Measurements from ENCODE around the gene NOC2L. TPM values are rescaled to one million over a fixed set of nuclear protein-coding genes. Genes with fewer than 3 reads are reported as not detected.

The NOC2L gene
- total and polyA plus RNA-seq, 2 experiments from 2014 or later, result 95.4 to 119 TPM

GRCh38 chr1:944341-945325 lies 14.4 kb downstream of the NOC2L start:
- Histone ChIP-seq H3K9me3 (ENCODE audit: low read depth) (no peaks in the 10 kb centered on the region), H3K4me3 (no peak overlapping the region), H3K4me1 (ENCODE audit: low read depth) (peaks cover 18% of the 10 kb centered on the region), H3K36me3 (peaks cover 9% of the 10 kb centered on the region), H3K27ac (no peak overlapping the region), H3K27me3 (peaks cover 25% of the 10 kb centered on the region)
- TF ChIP-seq CTCF (IDR thresholded peaks at IDR 0.05; ENCODE audit: low read depth, low read length), result no peak
- peak in 1 of 2 donors; percentile 93 for DNase-seq (ENCODE audit: low read depth in 1 of 2, low spot score in 1 of 2)

- DNase-seq (ENCODE audit: low read depth in 1 of 2, low spot score in 1 of 2), result no peak
- no peak overlapping the region for H3K27ac ChIP-seq
- H3K4me3 ChIP-seq, result no peak overlapping the region
- TF ChIP-seq CTCF (IDR thresholded peaks at IDR 0.05; ENCODE audit: low read depth, low read length), result no peak
- no peaks in the 10 kb centered on the region for H3K9me3 ChIP-seq (ENCODE audit: low read depth)
- H3K4me1 ChIP-seq (ENCODE audit: low read depth), result peaks cover 18% of the 10 kb centered on the region
- H3K27me3 ChIP-seq, result peaks cover 25% of the 10 kb centered on the region
- H3K36me3 ChIP-seq, result peaks cover 5% of the 10 kb centered on the region
These were observed 15.3 kb downstream of the NOC2L start for GRCh38 chr1:943545-944340.

- no peak for TF ChIP-seq CTCF (IDR thresholded peaks at IDR 0.05; ENCODE audit: low read depth, low read length)
- H3K27me3 ChIP-seq, result peaks cover 25% of the 10 kb centered on the region
- peaks cover 18% of the 10 kb centered on the region for H3K4me1 ChIP-seq (ENCODE audit: low read depth)
These were observed 16.1 kb downstream of the NOC2L start for GRCh38 chr1:942864-943533.

GRCh38 chr1:942411-942821 lies 16.6 kb downstream of the NOC2L start:
- H3K27me3 ChIP-seq, result peaks cover 25% of the 10 kb centered on the region
- peak overlapping the region; percentile 34 for H3K4me3 ChIP-seq
- no peak for TF ChIP-seq CTCF (IDR thresholded peaks at IDR 0.05; ENCODE audit: low read depth, low read length)
- DNase-seq (ENCODE audit: low read depth in 1 of 2, low spot score in 1 of 2), result peak; percentile 51 to 63
- H3K36me3 ChIP-seq, result no peaks in the 10 kb centered on the region
- no peak overlapping the region for H3K27ac ChIP-seq
- no peaks in the 10 kb centered on the region for H3K9me3 ChIP-seq (ENCODE audit: low read depth)
- H3K4me1 ChIP-seq (ENCODE audit: low read depth), result peaks cover 18% of the 10 kb centered on the region

More at GRCh38 chr1:942864-943533, 16.1 kb downstream of the NOC2L start:
- Histone ChIP-seq H3K9me3 (ENCODE audit: low read depth) (no peaks in the 10 kb centered on the region), H3K4me3 (peak overlapping the region; percentile 34), H3K36me3 (peaks cover 4% of the 10 kb centered on the region), H3K27ac (no peak overlapping the region)
- peak in 1 of 2 donors; percentile 90 for DNase-seq (ENCODE audit: low read depth in 1 of 2, low spot score in 1 of 2)
